Fibroblast of lung (primary cell): Measurements from ENCODE around the gene BTBD16. TPM values are rescaled to one million over a fixed set of nuclear protein-coding genes. Genes with fewer than 3 reads are reported as not detected.

ENCODE experiments used
- DNase-seq, 2 donors: peaks; one replicate each; pipeline versions ENCODE4 v3.0.0 to v3.0.0-alpha.2; 2010; ENCODE audit warnings: low read depth in 2 of 2
- H2AFZ ChIP-seq: 2 replicates; pipeline ENCODE4 v1.5.1; 2012; ENCODE audit warnings: low read length, control low read depth, inconsistent platforms
- H3K27ac ChIP-seq: 2 replicates; pipeline ENCODE4 v1.5.1; 2011; ENCODE audit warnings: low read length, control low read depth; ENCODE audit not compliant: insufficient read depth
- H3K27me3 ChIP-seq: 2 replicates; pipeline ENCODE4 v1.5.1; 2011; ENCODE audit warnings: mild to moderate bottlenecking, low read length; ENCODE audit not compliant: control insufficient read depth, insufficient read depth
- H3K36me3 ChIP-seq: 2 replicates; pipeline ENCODE4 v1.5.1; 2011; ENCODE audit warnings: low read length; ENCODE audit not compliant: control insufficient read depth, insufficient read depth
- H3K4me1 ChIP-seq: 2 replicates; pipeline ENCODE4 v1.5.1; 2011; ENCODE audit warnings: low read length; ENCODE audit not compliant: control insufficient read depth, insufficient read depth; ENCODE audit errors: extremely low read depth
- H3K4me2 ChIP-seq: 2 replicates; pipeline ENCODE4 v1.5.1; 2011; ENCODE audit warnings: low read length, control low read depth; ENCODE audit not compliant: insufficient read depth; ENCODE audit errors: extremely low read depth
- H3K4me3 ChIP-seq, 4 experiments: fragments of 200-600 bp in 1 of 4; sonication (generic) in 1 of 4; replicated peaks in 1 of 4; 2 replicates each; pipeline ENCODE4 v1.5.1; 2011 to 2016; ENCODE audit warnings: low read length in 4 of 4, low read depth in 3 of 4, mild to moderate bottlenecking in 3 of 4, control low read depth in 2 of 4, inconsistent platforms in 1 of 4, mixed read lengths in 1 of 4; ENCODE audit not compliant: insufficient read depth in 1 of 4; ENCODE audit errors: control extremely low read depth in 1 of 4
- H3K79me2 ChIP-seq: 2 replicates; pipeline ENCODE4 v1.5.1; 2012; ENCODE audit warnings: mild to moderate bottlenecking, low read length, inconsistent platforms; ENCODE audit not compliant: control insufficient read depth, insufficient read depth
- H3K9ac ChIP-seq: 2 replicates; pipeline ENCODE4 v1.5.1; 2011; ENCODE audit warnings: mild to moderate bottlenecking, low read length, control low read depth; ENCODE audit not compliant: insufficient read depth
- H3K9me3 ChIP-seq: 2 replicates; pipeline ENCODE4 v1.5.1; 2012; ENCODE audit warnings: low read depth, low read length; ENCODE audit not compliant: control insufficient read depth, insufficient read depth
- H4K20me1 ChIP-seq: 2 replicates; pipeline ENCODE4 v1.5.1; 2011; ENCODE audit warnings: low read length; ENCODE audit not compliant: control insufficient read depth, insufficient read depth; ENCODE audit errors: extremely low read depth
- EZH2 ChIP-seq: IDR thresholded peaks from 2 replicates; pipeline ENCODE4 v1.5.1; 2012; ENCODE audit warnings: low read length, control low read depth, mild to moderate bottlenecking; ENCODE audit errors: missing control alignments
- polyA plus RNA-seq, 2 donors: library from polyadenylated mRNA; depleted of rRNA in 1 of 2; stranded (reverse) in 1 of 2; unstranded in 1 of 2; fragments of >200 nt; gene quantifications; 2 replicates each; pipeline ENCODE4 v1.2.1, GENCODE V29; 2011 to 2012; ENCODE audit warnings: missing spikeins in 1 of 2
- total RNA-seq: library from RNA; depleted of rRNA; stranded (reverse); fragments of >200 nt; gene quantifications from 2 replicates; pipeline ENCODE4 v1.2.1, GENCODE V29; 2014
- TF ChIP-seq, protein P1 (sequence below), 2 donors: IDR thresholded peaks in 1 of 2; conservative IDR thresholded peaks in 1 of 2; 1 replicate in 1 of 2; 2 replicates in 1 of 2; pipeline ENCODE4 v1.5.1; 2011 to 2012; ENCODE audit warnings: low read length in 2 of 2, control low read depth in 1 of 2, inconsistent platforms in 1 of 2, low read depth in 1 of 2, mild to moderate bottlenecking in 1 of 2

Gene BTBD16
- total and polyA plus RNA-seq, 2 donors (not counting 1 experiment from before 2014, with no cell fraction given): not detected

DNA sequence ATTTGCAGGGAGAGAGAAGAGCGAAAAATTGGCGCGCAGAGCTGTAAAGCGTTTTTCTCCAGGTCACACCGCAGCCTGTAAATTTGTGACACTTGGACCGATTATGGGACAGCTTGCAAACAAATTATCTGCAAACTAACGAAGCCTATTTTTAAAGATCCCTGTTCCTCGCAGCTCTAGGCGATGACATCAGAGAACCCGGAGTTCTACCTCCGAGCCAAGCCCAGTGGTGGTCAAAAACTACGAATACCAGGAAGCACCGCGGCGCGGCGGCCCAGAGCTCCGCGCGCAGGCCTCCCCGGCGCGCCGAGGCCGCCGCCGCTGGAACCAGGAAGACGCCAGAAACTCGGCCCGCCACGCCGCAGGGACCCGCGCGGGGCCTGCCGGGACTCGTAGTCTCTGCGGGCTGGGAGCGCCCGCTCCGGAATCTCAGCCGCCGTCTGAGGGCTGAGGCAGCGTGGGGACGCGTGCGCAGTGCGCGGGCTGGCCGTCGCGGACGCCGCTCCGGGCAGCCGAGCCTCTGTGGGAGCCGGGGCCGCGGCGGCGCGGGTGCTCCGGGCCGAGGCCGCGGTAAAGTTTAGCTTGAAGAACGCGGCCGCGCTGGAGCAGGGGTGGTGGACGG is 103.3 kb downstream of the BTBD16 start, which contains the start of gene PLEKHA1:
PLEKHA1 (plus strand) TSS at position 472 of the 622 bp plus-strand sequence. CDS start 18,493 bp downstream, outside the sequence.
- Histone ChIP-seq H3K4me1 (peaks cover 3% of the 10 kb centered on the region), H4K20me1 (no peaks in the 10 kb centered on the region), H3K9ac (peak within 1 kb of the TSS; percentile 74), H3K36me3 (no peaks in the 10 kb centered on the region), H3K27me3 (no peaks in the 10 kb centered on the region), H3K27ac (peak within 1 kb of the TSS; percentile 81), H3K79me2 (no peaks in the 10 kb centered on the region), H3K4me3 (peak within 1 kb of the TSS; percentile 77 to 88 (median 81)), H2AFZ (peak within 1 kb of the TSS; percentile 85), H3K4me2 (peak within 1 kb of the TSS; percentile 99), H3K9me3 (no peaks in the 10 kb centered on the region)
- peak; percentile 92 to 95 for DNase-seq
- TF ChIP-seq EZH2: no peak
- TF ChIP-seq, protein P1, sequence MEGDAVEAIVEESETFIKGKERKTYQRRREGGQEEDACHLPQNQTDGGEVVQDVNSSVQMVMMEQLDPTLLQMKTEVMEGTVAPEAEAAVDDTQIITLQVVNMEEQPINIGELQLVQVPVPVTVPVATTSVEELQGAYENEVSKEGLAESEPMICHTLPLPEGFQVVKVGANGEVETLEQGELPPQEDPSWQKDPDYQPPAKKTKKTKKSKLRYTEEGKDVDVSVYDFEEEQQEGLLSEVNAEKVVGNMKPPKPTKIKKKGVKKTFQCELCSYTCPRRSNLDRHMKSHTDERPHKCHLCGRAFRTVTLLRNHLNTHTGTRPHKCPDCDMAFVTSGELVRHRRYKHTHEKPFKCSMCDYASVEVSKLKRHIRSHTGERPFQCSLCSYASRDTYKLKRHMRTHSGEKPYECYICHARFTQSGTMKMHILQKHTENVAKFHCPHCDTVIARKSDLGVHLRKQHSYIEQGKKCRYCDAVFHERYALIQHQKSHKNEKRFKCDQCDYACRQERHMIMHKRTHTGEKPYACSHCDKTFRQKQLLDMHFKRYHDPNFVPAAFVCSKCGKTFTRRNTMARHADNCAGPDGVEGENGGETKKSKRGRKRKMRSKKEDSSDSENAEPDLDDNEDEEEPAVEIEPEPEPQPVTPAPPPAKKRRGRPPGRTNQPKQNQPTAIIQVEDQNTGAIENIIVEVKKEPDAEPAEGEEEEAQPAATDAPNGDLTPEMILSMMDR (conservative IDR thresholded peaks at IDR 0.05 in 1 of 2, IDR thresholded peaks at IDR 0.05 in 1 of 2; ENCODE audit: low read depth in 1 of 2, low read length in 2 of 2): peak in 1 of 2 donors; percentile 8

DNA sequence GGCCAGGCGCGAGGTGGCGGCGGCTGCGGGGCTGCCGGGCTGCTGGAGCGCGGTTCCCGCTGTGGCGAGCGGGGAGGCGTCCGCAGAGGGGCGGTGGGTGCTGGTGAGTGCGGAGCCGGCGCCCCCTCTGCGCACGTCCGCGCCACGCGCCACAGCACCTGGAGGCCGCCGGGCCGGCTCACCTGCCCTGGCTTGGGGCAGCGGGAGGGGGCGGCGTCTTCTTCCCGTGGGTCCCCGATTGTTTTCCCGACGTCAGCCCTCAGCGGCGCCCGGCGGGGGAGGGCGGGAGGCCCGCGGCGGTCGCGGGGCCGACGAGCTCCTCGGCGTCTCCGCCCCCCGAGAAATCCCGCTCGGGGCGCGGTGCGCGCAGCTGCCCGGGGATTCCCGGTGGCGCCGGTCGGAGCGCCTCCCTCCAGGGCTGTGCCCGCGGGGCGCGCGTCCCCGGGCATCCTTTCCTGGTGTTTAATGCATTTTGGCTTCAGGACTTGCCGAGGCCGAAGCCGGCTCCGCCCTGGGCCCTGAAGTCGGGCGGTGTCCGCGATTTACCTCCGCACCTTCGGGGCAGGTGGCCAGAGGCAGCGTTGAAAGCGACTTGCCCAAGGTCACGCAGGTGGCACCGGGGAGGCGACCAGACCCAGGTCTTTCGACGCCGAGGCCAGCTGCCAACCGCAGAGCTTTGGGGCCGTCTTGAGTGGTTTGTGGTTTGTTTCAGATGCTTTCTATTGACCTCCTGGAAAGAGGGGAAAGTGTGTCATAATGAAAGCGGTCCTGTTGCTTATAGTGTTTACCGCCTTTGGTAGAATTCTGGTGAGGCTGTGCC is 104.0 kb downstream of the BTBD16 start:
- H3K9me3 ChIP-seq: no peaks in the 10 kb centered on the region
- no peak for TF ChIP-seq EZH2
- TF ChIP-seq, protein P1 (conservative IDR thresholded peaks at IDR 0.05 in 1 of 2, IDR thresholded peaks at IDR 0.05 in 1 of 2; ENCODE audit: low read depth in 1 of 2, low read length in 2 of 2): no peak
- peak overlapping the region; percentile 81 for H3K27ac ChIP-seq
- no peaks in the 10 kb centered on the region for H3K27me3 ChIP-seq
- no peaks in the 10 kb centered on the region for H3K79me2 ChIP-seq
- H3K36me3 ChIP-seq: no peaks in the 10 kb centered on the region
- peak overlapping the region; percentile 74 for H3K9ac ChIP-seq
- peak overlapping the region; percentile 88 for H3K4me2 ChIP-seq
- no peaks in the 10 kb centered on the region for H4K20me1 ChIP-seq
- peak overlapping the region; percentile 74 for H2AFZ ChIP-seq
- DNase-seq: peak; percentile 52 to 69
- peaks cover 3% of the 10 kb centered on the region for H3K4me1 ChIP-seq
- peak overlapping the region; percentile 77 to 88 (median 81) for H3K4me3 ChIP-seq

DNA sequence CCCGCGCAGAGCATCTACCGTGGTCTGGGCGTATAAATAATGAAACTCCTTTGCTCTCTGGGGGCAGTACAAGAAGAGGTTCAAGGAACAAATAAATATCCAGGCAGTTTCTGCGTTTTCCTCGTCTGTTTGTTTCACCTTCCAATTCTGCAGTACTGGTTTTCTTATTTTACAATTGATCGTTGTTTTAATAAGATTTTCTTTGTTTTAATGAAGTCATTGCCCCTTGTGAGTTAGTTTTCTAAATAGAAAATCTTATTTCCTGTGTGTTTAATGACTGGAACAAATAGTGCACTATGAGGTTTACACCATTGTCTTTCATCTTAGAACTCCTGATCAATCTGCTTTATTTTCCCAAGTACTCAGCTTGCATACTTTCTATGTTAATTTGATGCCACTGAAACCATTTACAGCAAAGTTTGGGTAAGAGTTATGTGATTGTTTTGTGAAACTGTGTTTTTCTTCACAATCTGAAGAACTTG is 104.6 kb downstream of the BTBD16 start:
- Histone ChIP-seq H3K9ac (peak overlapping the region; percentile 74), H3K4me1 (peaks cover 3% of the 10 kb centered on the region), H3K27me3 (no peaks in the 10 kb centered on the region), H3K79me2 (no peaks in the 10 kb centered on the region), H4K20me1 (no peaks in the 10 kb centered on the region), H3K36me3 (no peaks in the 10 kb centered on the region), H3K9me3 (no peaks in the 10 kb centered on the region), H2AFZ (peak overlapping the region; percentile 74), H3K27ac (peak overlapping the region; percentile 81), H3K4me3 (peak overlapping the region; percentile 77 to 88 (median 81)), H3K4me2 (peak overlapping the region; percentile 88)
- DNase-seq: no peak
- TF ChIP-seq, protein P1 (conservative IDR thresholded peaks at IDR 0.05 in 1 of 2, IDR thresholded peaks at IDR 0.05 in 1 of 2; ENCODE audit: low read depth in 1 of 2, low read length in 2 of 2): no peak
- TF ChIP-seq EZH2: no peak
